ENCODE results near the gene IL1R1.
"Not testable (repeated sequence)": the region's sequence is repeated elsewhere in the genome, so short reads cannot be mapped to it uniquely, and the experiment has no call there.

IL1R1 gene

DNA sequence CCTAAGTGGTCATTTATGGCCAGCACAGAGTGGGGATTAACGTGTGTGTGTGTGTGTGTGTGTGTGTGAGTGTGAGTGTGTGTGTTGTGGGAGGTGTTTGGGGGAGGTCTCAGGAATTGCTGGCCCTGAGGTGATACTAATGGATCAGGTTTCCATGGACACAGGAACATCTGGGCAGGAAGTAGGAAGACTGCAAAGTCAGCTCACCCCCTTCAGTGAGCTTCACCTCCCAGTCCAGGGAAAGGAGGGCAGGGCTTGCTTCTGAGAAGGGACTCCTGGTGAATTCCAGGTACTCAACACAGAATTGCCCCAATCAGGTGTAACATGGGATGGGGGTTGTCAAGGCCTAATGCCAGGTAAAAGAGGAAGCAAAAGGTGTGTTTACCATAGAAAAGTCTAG lies 30.3 kb upstream of the IL1R1 start:
- DNase-seq: no peak

DNA sequence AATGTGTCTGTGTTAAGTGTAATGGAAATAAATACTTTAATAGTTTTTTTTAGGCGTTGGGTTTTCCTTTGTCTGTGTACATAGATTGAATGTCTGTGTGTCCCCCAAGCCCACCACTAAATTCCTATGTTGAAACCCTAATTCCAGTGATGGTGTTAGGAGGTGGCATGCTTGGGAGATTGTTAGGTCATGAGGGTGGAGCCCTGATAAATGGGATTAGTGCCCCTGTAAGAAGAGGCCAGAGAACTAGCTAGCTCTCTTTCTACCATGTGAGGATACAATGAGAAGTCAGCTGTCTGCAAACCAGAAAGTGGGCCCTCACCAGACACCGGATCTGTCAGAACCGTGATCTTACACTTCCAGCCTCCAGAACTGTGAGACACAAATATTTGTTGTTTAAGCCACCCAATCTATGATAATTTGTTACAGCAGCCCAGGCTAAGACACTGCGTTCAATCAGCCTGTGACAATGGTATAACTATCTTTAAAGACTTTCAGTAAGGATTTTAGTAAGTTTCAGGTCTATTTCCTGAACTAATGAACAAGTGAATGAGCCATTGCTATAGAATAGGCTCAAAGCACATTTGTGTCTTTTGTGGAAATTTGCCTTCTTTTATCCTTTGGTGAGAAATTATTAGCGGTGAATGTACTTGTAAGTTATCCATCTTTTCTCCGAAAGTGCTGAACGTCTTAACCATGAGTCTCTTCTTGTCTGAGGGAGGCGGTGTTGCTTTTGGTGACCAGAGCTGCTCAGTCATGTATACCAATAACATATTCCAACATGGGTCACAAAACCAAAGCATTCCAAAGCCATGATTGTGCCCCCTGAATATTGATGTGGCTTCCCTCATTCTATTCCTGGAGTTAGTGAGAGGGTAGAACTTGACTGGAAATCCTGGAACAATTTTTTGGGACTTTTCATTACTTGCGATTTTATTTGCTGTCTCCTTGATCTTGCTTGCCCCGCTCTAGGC lies 29.6 kb upstream of the IL1R1 start:
- DNase-seq: no peak

DNA sequence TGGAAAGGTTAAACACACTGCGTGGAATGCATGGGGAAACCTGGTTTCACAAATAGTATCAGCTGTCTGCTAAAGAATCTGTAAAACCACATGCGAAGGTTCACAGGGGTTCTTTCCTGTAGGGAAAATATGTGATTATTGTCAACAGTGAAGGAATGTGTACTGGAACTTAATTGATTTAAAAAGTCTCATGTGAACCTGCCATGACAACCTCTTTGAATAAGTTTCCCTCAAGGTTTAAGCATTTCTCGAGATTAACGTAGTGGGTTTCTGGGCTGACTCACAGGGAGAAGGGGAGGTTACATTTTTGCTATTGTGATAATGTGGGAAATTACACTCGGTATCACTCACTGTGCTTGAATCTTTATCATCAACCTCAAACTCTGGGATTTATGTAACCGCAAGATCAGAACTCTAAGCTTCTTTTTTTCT lies 28.2 kb upstream of the IL1R1 start:
- DNase-seq: no peak

DNA sequence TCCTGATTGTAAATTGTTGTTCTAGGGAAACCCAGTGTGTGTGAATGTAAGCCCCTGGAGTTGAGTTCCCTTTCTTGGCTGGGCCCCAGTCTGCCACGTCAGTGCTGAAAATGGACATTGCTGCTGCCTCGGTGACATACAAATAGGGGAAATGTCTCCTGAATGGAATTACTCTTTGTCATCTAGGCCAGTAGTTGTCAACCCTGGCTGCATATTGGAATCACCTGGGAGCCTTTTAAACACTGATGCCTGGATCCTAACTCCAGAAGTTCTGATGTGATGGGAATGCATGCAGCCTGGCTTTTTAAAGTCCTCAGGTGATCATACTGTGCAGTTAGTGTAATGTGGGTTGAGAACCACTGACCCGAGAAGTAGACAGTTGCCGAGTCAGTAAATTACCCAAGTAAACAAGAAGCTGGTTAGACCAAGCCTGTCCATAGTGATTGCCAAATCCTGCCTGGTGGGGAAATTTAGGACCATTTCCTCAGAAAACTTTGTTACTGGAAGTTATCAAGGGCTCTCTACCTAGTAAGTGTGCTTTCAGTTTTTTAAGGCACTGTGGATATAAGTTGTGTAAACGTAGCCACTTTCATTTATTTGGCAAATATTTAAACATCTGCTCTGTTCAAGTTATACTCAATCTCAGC lies 27.6 kb upstream of the IL1R1 start:
- no peak for DNase-seq

DNA sequence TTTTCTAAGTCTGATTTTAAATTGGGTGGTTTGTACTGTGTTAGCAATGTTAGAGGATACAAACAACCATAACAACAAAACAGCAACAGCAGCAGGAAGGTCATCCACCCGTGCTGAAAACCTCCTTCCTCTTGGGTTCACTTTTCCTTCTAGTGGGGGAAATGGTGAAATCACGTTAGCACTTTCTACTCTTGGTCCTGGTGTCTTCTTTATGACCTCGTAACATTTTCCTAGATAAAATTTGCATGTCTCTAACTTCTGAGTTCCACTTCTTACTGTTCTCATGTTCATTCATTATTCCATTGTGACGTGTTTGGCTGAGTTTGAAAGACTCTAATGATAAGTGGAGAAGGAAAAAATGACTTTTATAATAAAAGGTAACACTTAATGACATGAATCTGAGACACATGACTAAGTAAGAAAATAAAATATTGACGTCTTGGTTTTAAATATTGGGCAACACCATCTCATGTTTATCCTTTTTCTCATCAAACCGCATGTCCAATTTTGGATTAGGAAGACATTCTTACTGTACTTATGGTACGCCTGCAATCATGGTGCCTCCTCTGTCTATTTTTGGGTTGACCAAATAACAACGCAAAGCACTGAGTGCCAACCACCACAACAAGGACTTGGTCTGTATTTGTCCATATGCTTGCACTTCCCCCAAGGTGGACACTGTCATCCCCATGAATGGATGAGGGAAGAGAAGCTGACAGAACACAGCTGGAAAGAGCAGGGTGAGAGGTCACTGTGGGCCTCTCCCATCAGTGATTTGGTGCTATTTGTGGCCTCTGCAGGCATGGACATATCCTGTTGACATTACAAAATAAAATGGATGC lies 25.7 kb upstream of the IL1R1 start:
- no peak for DNase-seq

DNA sequence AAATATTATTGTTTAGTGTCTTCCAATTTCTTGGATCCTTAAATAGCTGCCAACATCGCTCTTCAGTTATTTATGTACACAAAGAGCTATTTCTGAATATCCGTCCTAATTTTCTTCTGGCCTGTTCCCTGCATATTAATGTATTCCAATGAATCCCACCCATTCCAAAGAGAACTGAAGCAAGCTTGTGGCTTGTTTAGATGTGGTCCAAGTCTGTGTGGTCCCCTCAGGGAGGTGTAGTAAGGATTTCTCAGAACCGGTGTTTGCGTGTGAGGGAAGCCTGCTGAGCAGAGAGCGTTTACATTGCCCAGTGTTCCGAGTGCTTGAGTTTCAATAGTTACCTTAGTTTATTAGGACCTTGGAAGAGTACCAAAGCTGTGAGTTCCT lies 25.1 kb upstream of the IL1R1 start:
- no peak for DNase-seq

DNA sequence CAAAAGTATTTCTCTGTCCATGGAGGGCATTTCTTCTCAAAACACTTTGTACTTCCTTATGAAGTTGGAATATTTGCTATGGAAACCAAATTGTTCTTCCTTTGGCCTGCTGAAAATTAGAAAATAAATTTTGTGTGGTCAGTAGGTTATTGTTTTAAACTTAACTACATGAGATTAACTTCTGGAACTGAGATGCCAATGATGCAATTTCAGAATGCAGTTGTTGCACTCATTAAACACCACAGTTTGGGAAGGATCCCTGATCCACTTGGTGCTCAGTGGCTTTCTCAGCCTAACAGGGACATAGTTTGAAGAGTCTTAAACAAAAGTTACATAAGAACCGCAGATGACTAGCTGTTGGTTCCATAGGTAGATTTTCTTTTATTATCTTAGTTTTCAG lies 23.3 kb upstream of the IL1R1 start:
- no peak for DNase-seq

DNA sequence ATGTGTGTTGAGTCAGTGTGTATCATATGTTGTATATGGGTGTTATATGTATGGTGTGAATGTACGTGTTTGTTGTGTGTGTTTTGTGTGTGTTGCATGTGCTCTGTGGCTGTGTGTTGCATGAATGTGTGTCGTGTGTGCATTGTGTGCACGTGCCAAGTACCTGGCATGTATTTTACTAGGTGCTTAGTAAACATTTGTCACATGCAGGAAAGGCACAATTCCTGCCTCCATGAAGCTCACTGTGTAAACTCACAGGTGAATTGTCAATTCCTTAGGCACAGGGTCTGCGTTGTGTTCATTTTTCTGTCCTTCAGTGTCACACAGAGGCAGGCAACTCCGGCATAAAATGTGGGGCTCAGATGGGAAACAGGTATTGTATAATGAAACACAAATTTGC lies 22.3 kb upstream of the IL1R1 start:
- DNase-seq: no peak

DNA sequence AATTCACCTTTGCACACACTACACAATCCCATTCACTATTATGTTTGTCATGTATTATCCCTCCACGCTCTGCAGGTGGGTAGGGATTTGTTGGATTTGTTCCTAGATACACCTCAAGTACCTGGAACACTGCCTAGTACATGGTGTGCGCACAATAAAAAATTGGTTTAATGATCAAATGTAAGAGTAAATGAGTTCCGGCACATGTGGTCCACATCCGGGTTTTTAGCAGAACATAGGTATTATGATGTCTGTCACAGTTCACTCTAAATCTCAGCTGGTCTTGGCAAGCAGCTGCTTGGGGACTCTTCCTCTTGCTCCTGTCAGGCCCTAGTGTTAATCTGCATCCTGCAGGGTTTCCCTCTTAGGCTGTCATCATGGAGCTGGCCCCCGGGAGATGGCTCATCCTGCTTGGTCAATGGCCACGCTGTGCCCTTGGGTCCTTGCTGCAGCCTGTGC lies 21.8 kb upstream of the IL1R1 start:
- no peak for DNase-seq

DNA sequence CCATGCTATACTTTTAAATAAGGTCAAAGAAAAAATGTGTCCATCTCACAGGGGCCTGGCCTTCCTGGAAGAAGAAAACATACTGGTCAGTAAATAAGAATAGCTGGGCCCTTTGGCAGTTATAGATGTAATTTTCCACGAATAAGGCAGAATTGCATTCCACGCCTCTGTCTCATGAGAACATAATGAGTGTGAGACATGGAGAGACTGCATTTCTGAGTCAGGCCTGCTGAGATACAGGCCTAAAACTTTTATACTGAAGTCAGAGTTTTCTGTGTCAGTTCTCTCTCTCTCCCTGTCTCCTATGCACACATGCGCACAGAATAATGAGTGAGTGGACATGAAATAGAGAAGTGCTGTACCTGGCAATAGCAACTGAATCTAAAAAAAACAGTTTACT lies 20.4 kb upstream of the IL1R1 start:
- DNase-seq: no peak

DNA sequence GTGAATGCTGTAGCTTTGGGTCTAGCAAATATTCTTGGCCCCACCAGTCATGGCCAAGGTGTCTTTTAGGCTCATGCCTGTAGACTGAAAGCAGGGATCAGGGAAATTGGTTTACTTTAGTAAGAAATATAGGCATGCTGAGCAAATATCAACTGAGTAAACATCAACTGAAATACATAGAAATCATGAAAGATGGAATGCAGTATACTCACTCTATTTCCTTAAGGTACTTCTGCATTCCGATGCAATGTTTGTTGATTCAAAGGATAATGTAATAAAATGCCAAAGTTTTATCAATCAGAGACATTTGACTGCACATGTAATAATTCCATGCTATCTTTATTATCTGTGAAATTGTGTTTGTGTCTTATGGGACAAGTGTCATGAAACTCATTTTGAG lies 19.6 kb upstream of the IL1R1 start:
- DNase-seq: no peak

DNA sequence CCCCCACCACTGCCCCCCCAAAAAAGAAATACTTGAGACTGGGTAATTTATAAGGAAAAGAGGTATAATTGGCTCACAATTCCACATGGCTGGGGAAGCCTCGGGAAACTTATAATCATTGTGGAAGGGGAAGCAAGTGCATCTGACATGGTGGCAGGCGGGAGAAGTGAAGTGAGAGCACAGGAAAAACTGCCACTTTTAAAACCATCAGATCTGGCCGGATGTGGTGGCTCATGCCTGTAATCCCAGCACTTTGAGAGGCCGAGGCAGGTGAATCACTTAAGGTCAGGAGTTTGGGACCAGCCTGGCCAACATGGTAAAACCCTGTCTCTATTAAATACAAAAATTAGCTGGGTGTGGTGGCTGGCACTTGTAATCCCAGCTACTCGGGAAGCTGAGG lies 18.1 kb upstream of the IL1R1 start:
- not testable (repeated sequence) for DNase-seq

DNA sequence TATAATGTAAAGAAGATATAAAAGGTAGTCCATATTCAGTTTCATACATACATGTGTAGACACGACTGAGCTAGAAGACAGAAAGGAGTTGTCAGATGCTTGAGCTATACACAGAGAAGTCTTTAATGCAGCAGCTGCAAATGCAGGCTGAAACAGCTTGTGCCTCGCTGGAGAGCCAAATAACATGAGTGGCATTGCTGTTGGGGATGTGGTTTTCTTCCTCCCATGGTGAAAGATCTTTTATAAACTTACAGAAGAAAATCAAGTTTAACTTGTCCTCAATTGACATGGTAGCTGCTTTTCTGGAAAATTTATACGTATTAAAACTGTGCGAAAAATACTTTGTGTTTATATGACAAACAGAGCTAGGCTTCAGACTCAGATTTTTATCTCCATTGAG lies 16.4 kb upstream of the IL1R1 start:
- no peak for DNase-seq

DNA sequence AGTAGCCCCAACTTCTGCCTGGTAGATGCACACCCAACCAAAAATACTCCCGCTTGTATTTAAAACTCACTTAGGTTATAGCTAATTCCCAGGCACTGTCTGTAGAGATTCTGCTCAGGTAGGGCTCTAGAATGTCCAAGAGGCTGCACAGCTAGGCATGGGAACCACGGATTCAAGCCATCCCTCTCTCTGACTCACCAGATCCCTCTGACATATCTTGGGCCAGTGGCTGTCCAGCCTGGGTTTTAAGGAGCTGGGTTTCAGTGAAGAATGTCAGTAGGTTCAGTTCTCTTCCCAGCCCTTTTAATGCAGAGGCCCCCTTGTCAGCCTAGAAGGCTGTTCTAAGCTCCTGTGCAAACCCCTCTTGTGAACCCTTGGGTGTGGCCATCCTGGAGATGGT lies 15.9 kb upstream of the IL1R1 start:
- no peak for DNase-seq

DNA sequence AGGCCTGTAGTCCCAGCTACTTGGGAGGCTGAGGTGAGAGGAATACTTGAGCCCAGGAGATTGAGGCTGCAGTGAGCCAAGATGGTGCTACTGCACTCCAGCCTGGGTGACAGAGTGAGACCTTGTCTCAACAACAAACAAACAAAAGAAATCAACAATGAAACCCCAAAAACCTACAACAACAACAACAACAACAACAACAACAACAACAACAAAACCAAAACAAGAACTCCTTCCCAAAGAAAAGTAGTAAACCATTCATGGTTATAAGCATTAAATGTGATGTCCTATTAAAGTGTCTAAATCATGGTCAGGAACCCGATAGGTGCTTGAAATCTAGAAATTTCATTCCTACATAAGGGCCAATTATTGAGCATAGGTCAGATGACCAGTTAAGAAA lies 13.5 kb upstream of the IL1R1 start:
- no peak for DNase-seq

DNA sequence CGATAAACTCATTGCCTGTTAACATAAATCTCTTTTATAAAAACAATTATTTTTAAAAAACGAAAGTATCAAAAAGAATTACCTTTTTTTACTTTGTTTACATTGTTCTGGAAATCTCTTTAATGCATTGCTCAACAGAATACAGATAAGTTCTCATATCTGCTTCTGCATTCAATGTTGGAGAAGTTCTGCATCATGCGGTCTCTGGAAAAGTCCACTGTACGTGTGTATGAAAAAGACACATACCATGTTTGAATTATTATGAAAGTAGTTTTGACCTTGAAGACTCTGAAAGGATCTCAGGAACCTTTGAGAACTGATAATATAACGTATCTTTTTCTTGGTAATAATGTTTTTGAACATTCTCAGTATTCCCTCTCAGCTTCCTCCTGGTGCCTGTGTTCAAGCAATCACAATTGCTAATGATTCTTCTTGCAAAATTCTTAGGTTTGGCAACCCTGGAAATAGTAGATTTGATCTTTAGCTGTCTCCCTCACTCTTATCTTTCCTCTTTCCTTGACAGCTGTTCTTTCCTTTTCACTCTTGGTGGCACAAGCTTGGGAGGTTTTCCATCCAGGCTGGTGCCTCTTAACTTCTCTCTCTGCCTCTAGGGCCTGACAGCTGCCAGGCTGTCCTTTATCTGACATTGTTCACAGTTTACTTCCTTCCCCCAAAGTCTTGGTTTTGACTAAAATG lies 12.4 kb upstream of the IL1R1 start:
- DNase-seq: no peak

DNA sequence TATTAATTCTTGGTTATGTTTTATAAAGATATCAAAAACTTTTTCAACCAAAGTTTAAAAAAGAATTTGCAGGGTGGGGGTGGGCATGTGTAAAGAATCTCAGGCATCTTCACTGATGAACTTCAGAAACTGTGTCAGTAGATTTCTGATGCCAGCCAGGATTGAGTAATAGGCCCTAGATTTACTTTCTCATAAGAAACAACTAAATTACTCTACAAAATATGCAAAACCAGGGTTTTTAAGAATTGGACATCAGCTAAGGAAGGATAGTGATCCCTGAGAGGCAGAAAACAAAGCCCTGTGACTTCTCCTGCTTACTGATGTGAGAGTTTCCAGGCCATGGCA lies 11.9 kb upstream of the IL1R1 start:
- DNase-seq: no peak

DNA sequence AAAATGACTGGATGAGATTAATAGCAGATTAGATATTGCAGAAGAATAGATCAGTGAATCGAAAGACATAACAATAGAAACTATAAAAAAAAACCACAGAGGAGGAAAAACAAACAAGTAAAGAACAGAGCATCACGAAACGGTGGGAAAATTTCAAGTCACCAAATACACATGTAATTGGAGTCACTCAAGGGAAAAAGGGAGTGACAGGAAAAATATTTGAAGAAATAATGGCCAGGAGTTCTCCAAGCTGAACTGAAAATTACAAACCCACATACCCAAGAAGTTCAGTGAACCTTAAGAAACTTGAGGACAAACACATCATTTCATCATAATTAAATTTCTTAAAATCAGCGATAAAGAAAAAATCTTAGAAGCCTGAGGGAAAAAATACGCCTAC lies 11.0 kb upstream of the IL1R1 start:
- DNase-seq: no peak

DNA sequence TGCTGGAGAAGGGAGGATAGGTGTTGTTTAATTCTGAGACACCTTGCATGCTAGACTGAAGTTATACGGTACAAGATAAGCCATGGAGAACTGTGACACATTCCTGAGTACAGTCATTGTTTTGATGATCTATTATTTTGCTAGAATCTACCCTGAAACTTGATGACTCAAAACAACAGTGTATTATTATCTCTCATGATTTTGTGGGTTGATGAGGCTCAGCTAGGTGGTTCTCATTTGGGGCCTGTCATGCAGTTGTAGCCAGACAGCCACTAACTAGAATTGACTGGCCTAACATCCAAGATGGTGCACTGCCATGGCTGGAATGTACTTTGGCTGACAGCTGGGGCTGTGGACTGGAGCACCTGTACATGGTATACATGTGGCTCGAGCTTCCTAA lies 5.4 kb upstream of the IL1R1 start:
- no peak for DNase-seq

DNA sequence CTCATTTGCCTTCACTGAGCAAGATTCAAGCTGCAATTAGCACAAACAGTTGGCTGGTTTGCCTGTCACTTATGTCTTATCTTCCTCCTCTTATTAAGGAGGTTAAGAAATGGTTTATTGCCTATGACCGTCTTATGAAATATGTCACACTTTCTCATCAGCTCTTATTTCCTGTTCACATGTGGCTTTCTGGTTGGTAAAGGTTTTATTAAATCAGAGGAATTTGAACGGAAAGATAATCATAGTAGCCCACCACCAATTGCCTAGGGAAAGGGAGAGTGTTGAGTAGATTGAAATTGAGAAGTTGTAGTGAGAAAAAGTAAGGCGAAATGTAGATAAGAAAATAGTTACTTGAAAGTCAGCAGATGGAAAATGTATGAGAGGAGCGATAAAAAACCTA lies 4.2 kb upstream of the IL1R1 start:
- no peak for DNase-seq

DNA sequence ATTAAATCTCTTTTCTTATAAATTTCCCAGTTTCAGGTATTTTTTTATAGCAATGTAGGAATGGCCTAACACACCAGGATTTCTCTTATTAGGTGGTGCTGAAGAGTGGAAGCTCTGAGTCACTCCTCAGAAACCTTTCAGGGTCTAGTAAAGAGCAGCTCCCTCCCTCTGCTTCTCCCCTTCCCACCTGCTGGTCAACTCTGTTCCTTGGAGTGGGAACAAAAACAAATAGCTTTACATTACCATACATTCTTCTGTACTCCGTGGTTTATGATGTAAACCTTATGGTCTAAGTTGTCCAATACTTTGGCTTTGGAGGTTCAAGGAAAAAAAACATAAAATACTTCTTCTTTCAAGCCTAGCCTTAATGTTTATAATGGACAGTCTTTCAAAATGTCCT lies 2.7 kb upstream of the IL1R1 start:
- DNase-seq: no peak

DNA sequence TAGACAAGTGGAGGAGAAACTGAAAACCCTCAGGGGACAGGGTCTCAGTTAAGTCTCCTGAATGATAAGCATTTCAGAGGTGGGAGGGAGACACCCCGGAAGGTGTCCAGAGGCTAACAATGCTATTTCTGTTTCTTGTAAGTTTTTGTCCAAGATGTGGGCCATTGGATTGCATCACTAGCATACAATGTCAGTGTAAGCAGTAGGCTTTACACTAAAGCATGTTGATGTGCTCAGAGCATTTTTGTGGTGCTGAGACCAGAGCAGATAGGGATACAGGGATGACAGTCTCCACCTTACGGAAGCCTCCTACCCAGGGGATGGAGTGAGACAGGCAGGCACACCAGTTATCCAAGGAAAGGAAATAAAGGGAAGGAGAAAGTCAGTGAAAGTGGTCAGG lies 2.2 kb upstream of the IL1R1 start:
- no peak for DNase-seq

All from NCI-H1694 treated with DMSO at 0.1 percent for 48 hours (cell line).